ENCODE measurements around the gene MTMR12. TPM values are rescaled to one million over a fixed set of nuclear protein-coding genes. Genes with fewer than 3 reads are reported as not detected.

Gene MTMR12, protein sequence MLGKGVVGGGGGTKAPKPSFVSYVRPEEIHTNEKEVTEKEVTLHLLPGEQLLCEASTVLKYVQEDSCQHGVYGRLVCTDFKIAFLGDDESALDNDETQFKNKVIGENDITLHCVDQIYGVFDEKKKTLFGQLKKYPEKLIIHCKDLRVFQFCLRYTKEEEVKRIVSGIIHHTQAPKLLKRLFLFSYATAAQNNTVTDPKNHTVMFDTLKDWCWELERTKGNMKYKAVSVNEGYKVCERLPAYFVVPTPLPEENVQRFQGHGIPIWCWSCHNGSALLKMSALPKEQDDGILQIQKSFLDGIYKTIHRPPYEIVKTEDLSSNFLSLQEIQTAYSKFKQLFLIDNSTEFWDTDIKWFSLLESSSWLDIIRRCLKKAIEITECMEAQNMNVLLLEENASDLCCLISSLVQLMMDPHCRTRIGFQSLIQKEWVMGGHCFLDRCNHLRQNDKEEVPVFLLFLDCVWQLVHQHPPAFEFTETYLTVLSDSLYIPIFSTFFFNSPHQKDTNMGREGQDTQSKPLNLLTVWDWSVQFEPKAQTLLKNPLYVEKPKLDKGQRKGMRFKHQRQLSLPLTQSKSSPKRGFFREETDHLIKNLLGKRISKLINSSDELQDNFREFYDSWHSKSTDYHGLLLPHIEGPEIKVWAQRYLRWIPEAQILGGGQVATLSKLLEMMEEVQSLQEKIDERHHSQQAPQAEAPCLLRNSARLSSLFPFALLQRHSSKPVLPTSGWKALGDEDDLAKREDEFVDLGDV
- total RNA-seq (10 to 100 TPM; 13.3 to 28.7 (median 21.3) TPM), polyA plus RNA-seq (10 to 100 TPM in 1 of 2 donors, 1 to 10 TPM in 1; 3.4 to 12.0 TPM)
- long read RNA-seq, donor 1, full-length matches to known transcripts: 1 of 27 reads
- long read RNA-seq, donor 1, partial matches to known transcripts: 2 of 27 reads
- long read RNA-seq, donor 1, other reads (novel, unspliced or antisense): 24 of 27 reads
- long read RNA-seq, donor 2, full-length matches to known transcripts: 2 of 15 reads
- long read RNA-seq, donor 2, partial matches to known transcripts: 3 of 15 reads
- long read RNA-seq, donor 2, other reads (novel, unspliced or antisense): 10 of 15 reads
- long read RNA-seq, donor 3, full-length matches to known transcripts: 2 of 27 reads
- long read RNA-seq, donor 3, partial matches to known transcripts: 2 of 27 reads
- long read RNA-seq, donor 3, other reads (novel, unspliced or antisense): 23 of 27 reads

DNA sequence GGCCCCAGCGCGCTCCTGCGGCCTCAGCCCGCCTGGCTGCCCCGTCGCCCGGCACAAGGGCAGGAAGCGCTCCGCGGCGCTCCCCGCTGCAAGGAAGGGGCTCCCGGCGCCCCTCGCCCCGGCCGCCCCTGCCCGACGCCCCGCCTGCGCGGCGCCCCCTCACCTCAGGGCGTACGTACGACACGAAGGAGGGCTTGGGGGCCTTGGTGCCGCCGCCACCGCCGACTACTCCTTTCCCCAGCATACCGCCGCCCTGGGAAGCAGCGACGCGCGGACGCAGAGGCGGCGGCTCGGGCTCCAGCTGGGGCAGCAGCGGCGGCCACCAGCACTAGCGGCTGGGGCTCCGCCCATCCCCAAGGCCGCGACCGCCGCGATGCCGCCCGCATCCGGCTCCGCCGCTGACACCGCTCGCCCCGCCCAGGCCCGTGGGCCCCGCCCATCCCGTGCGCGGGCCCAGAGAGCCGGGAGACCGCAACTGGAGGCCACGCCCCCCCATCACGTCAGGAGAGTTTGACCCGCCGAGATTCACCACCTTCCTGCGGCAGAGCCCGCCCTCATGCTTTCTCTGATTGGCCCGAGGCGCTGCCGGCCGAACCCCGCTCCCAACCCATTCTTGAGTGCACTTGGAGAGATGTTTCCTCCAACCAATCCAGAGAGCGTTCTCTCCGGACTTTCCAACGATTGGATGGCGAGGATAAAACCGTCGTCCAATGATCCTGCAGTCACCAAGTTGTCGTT lies at the start of gene MTMR12:
TSS of gene MTMR12 (minus strand) at position 345 of the 738 bp plus-strand sequence. CDS start at position 244, 101 bp downstream.
- H3K27ac ChIP-seq: peak within 1 kb of the TSS; percentile 95 to 100 (median 98)
- peak; percentile 85 to 90 for TF ChIP-seq POLR2A (IDR thresholded peaks at IDR 0.05)
- TF ChIP-seq, protein P1, sequence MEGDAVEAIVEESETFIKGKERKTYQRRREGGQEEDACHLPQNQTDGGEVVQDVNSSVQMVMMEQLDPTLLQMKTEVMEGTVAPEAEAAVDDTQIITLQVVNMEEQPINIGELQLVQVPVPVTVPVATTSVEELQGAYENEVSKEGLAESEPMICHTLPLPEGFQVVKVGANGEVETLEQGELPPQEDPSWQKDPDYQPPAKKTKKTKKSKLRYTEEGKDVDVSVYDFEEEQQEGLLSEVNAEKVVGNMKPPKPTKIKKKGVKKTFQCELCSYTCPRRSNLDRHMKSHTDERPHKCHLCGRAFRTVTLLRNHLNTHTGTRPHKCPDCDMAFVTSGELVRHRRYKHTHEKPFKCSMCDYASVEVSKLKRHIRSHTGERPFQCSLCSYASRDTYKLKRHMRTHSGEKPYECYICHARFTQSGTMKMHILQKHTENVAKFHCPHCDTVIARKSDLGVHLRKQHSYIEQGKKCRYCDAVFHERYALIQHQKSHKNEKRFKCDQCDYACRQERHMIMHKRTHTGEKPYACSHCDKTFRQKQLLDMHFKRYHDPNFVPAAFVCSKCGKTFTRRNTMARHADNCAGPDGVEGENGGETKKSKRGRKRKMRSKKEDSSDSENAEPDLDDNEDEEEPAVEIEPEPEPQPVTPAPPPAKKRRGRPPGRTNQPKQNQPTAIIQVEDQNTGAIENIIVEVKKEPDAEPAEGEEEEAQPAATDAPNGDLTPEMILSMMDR (IDR thresholded peaks at IDR 0.05): peak in 2 of 12 donors; percentile 6 to 11
- DNase-seq (peak; percentile 100), ATAC-seq (peak; percentile 99 to 100 (median 99))
- H3K4me3 ChIP-seq: peak within 1 kb of the TSS; percentile 70 to 100 (median 90)
- no peaks in the 10 kb centered on the region for H3K36me3 ChIP-seq
- peaks cover 4 to 50% (median 35%) of the 10 kb centered on the region in 12 donors for H3K4me1 ChIP-seq
- intact Hi-C loops (cut with DNase I): loop anchor here in 7 of 10 donors (1.0 to 10.0 kb wide), 7 partner anchors 32 to 138 kb away; partner anchors contain the start of gene GOLPH3 (in 2 of the 7)
- H3K27me3 ChIP-seq: no peaks in the 10 kb centered on the region
- 0 to 1% (median 0%) methylated on average over 16 to 83 of the region's 83 CpGs for WGBS, 4 donors
- no peaks in the 10 kb centered on the region for H3K9me3 ChIP-seq

DNA sequence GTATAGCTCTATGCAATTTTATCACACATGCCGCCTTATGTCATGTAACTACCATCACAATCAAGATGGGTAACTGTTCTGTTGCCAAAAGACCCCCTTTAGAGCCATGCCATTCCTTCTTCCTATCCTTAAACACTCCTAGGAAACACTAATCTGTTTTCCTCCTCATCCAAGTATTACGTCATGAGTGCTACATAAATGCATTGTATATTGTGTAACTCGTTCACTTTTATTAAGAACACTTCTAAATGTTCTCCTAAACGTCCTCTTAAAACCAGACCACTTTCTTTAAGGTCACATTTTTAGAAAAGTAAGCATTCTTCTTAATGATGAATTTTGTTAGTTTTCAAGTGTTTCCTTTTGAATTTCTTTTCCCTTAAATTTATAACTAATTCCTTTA lies 49.8 kb upstream of the MTMR12 start:
- intact Hi-C loops (cut with DNase I): loop anchor here in 1 of 10 donors (10.0 kb wide), 1 partner anchor 62 kb away; no protein-coding TSS in a partner anchor
- 87 to 91% (median 91%) methylated on average over 4 of the region's 4 CpGs for WGBS, 4 donors
- H3K4me3 ChIP-seq: no peak overlapping the region
- TF ChIP-seq, protein P1 (IDR thresholded peaks at IDR 0.05): no peak
- DNase-seq: no peak
- no peaks in the 10 kb centered on the region for H3K27me3 ChIP-seq
- no peaks in the 10 kb centered on the region for H3K9me3 ChIP-seq
- ATAC-seq: no peak
- H3K36me3 ChIP-seq: peaks cover 0 to 95% (median 78%) of the 10 kb centered on the region in 9 donors
- no peak overlapping the region for H3K27ac ChIP-seq
- H3K4me1 ChIP-seq: no peaks in the 10 kb centered on the region

DNA sequence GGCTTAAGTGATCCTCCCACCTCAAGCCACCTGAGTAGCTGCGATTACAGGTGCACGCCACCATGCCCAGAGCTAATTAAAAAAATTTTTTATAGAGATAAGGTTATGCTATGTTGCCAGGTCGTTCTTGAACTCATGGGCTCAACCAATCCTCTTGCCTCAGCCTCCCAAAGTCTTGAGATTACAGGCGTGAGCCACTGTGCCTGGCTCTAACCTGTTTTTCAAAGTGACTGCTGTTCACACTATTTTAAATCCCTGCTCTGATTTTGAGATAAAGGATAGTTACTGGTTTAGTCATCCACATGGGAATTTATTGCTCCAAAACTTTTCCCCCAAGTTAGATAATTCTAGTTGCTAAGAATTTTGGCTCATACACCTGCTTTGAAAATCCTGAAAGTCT lies 48.2 kb upstream of the MTMR12 start:
- Histone ChIP-seq H3K27me3 (no peaks in the 10 kb centered on the region), H3K36me3 (peaks cover 0 to 96% (median 85%) of the 10 kb centered on the region in 9 donors), H3K4me3 (no peak overlapping the region), H3K9me3 (no peaks in the 10 kb centered on the region), H3K27ac (no peak overlapping the region), H3K4me1 (peaks cover 0 to 4% (median 0%) of the 10 kb centered on the region in 12 donors)
- intact Hi-C loops (cut with DNase I): loop anchor here in 1 of 10 donors (10.0 kb wide), 1 partner anchor 64 kb away; no protein-coding TSS in a partner anchor
- TF ChIP-seq POLR2A (IDR thresholded peaks at IDR 0.05): no peak
- TF ChIP-seq, protein P1 (IDR thresholded peaks at IDR 0.05): no peak
- ATAC-seq (no peak), DNase-seq (no peak)
- WGBS, 4 donors: 82 to 95% (median 90%) methylated on average over 4 of the region's 4 CpGs
